Stimulated activated naive CD4-positive, alpha-beta T cell (primary cell): ENCODE measurements around the gene SLC25A1.

Experiments used
- DNase-seq, 6 experiments: peaks; one replicate each; lab custom pipeline; 2025; lab: John Stamatoyannopoulos, UW

The SLC25A1 gene

GRCh38 chr22:19178657-19179496 lies at the start of gene SLC25A1:
SLC25A1 (minus strand) TSS chr22:19178736; CDS start chr22:19178673, 63 bp downstream.
- DNase-seq, result peak in 5 of 6 experiments; percentile 55 to 75 (median 65)

GRCh38 chr22:19228179-19228578 lies 49.6 kb upstream of the SLC25A1 start:
- DNase-seq, result no peak

- DNase-seq, result no peak
These were observed 47.9 kb upstream of the SLC25A1 start for GRCh38 chr22:19226428-19226827.

- DNase-seq, result no peak
These were observed 47.0 kb upstream of the SLC25A1 start for GRCh38 chr22:19225560-19225959.

- DNase-seq, result no peak
These were observed 46.4 kb upstream of the SLC25A1 start for GRCh38 chr22:19224985-19225384.

GRCh38 chr22:19224557-19224956 lies 46.0 kb upstream of the SLC25A1 start:
- DNase-seq, result no peak

GRCh38 chr22:19223617-19224016 lies 45.1 kb upstream of the SLC25A1 start:
- DNase-seq, result no peak

GRCh38 chr22:19223110-19223509 lies 44.6 kb upstream of the SLC25A1 start:
- DNase-seq, result no peak

GRCh38 chr22:19222242-19223005 lies 43.9 kb upstream of the SLC25A1 start:
- DNase-seq, result no peak

GRCh38 chr22:19220867-19221266 lies 42.3 kb upstream of the SLC25A1 start:
- DNase-seq, result no peak

- no peak for DNase-seq
These were observed 40.2 kb upstream of the SLC25A1 start for GRCh38 chr22:19218541-19219233.

- DNase-seq, result no peak
These were observed 38.0 kb upstream of the SLC25A1 start for GRCh38 chr22:19216579-19216978.

- DNase-seq, result no peak
These were observed 36.8 kb upstream of the SLC25A1 start for GRCh38 chr22:19215360-19215759.

- DNase-seq, result no peak
These were observed 35.5 kb upstream of the SLC25A1 start for GRCh38 chr22:19214078-19214473.

GRCh38 chr22:19213442-19214077 lies 35.0 kb upstream of the SLC25A1 start:
- DNase-seq, result no peak

GRCh38 chr22:19213001-19213400 lies 34.5 kb upstream of the SLC25A1 start:
- DNase-seq, result no peak

GRCh38 chr22:19212302-19212870 lies 33.9 kb upstream of the SLC25A1 start:
- DNase-seq, result no peak

GRCh38 chr22:19210188-19210587 lies 31.7 kb upstream of the SLC25A1 start:
- no peak for DNase-seq

- DNase-seq, result no peak
These were observed 29.8 kb upstream of the SLC25A1 start for GRCh38 chr22:19208287-19208847.

- no peak for DNase-seq
These were observed 29.3 kb upstream of the SLC25A1 start for GRCh38 chr22:19207884-19208283.

- DNase-seq, result no peak
These were observed 28.9 kb upstream of the SLC25A1 start for GRCh38 chr22:19207401-19207808.
